T follicular helper cell (primary cell): ENCODE data around the gene CAMTA1.

Experiments
- DNase-seq: peaks from one replicate; pipeline ENCODE4 v3.0.0-alpha.2; 2020; ENCODE audit warnings: low read depth

The CAMTA1 gene

DNA sequence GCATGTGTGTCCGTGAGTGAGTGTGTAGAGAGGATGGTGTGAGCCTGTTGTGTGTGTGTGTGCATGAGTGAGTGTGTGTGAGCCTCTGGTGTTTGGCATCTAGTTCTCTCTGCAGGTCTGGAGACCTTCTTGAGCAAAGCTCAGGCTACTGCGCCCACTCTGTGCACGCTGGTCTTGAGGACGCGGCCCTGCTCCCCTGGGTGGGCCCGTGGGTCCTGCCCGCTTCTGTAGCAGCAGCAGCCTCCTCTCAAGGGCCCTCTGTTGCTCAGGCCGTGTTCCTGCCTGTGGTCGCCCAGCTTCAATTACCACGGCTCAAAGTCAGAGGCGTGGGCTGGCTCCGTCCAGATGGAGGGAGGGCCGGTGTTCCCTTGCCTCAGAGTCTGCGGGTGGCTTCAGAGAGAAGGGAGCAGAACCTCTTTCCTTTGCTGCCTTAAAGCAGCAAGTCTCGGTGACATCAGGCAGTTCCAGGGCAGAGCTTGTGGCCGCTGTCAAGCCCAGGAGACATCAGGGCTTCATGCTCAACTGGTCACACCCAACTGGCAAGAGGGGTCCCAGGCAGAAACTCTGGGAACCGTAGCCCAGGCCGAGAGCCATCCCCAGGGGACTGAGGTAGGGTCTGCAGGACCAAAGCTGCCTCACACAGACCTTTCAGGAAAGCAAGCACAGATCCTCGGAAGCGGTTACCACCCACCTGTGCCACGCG, 715.3 kb downstream of the CAMTA1 start:
- DNase-seq: no peak

GRCh38 chr1:7501084-7501491, 715.8 kb downstream of the CAMTA1 start:
- DNase-seq: no peak

- DNase-seq: no peak
Observed at GRCh38 chr1:7501723-7502603, 716.7 kb downstream of the CAMTA1 start.

DNA sequence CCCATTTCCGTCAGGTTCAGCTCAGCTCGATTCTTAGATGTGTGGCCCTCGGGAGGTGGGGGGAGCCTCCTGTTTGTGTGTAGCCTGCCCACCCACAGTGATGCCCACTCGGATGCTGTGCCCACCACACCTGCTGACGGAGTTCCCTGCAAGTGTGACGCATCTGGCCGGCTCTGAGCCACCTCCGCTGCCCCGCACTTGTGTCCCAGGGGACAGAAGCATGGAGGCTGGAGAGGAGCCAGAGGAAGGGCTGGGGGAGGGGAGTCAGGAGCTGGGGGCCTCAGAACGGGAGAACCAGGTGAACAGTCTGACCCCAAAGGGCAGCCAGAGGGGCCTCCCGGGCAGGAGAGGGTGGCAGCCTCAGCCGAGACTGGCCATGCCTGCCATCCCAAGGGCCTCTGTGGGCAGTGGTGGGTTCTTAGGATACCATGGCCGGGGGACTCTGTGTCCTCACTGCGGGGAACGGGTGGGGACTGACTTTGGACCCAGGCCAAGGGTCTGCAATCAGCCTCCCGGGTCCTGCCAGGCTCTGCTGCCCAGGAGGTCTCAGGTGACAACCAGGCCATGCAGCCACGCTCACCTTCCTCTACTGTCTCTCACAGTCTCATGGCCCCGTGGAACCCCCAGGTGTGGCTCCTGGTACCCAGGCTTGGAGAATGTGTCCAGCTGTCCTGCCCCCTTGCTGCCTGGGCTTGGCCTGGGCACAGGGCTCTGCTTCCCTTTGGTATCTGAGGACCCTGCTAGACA, 718.6 kb downstream of the CAMTA1 start:
- no peak for DNase-seq

DNA sequence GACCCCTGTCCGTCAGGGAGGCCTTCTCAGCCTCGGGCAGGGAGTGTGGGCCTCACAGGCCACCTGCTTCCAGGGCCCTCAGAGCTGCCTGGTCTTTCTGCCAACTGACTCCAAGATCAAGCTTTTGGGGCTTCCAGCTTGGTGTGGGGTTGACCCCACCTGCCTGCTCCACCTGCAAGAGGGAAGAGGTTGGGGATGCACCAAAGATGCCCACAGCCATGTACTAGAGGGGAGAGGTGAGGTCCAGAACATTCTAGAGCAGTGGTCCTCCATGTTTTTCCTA, 719.1 kb downstream of the CAMTA1 start:
- no peak for DNase-seq

GRCh38 chr1:7505094-7505770, 720.0 kb downstream of the CAMTA1 start:
- DNase-seq: no peak

GRCh38 chr1:7505771-7506453, 720.7 kb downstream of the CAMTA1 start:
- DNase-seq: no peak

GRCh38 chr1:7506454-7507284, 721.4 kb downstream of the CAMTA1 start:
- DNase-seq: no peak

- DNase-seq: no peak
Observed at GRCh38 chr1:7507285-7508019, 722.2 kb downstream of the CAMTA1 start.

DNA sequence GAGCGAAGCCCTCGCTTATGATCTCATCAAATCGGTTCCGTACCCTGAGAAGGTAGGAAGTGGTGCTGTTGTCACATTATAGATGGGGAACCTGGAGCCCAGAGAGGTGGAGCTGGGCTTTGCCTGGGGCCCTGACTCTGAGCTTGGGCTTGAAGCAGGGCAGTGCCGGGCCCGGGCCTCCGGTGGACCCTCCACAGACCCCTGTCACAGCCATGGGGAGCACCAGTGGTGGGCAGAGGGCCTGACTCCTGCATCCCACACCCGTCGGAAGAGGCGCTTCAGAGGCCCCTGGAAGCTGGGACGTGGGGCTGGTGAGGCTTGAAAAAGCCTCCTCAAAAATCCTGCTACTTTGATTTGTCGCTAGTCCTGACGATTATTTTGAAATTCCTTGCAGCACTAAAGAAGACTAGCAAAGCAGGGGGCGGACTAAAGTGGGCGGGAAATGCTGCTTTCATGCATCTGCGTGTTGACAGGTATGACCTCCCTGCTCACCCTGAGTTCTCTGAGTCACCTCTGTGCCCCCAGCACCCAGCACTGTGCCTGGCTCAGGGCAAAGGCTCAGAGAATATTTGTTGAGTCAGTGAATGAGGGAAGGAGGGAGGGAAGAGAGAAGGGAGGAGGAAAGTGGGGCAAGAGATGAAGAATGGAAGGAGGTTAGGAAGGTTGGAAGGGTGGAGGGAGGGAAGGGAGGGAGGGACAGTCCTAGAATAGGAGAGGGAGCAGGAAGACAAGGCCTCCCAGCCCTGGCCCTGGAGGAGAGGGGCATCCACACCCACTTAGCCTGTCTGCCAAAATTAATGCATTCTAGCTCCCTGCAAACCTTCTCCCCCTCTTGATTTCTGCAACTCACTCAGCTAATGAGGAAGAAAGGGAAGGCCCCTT, 723.0 kb downstream of the CAMTA1 start:
- DNase-seq: no peak

DNA sequence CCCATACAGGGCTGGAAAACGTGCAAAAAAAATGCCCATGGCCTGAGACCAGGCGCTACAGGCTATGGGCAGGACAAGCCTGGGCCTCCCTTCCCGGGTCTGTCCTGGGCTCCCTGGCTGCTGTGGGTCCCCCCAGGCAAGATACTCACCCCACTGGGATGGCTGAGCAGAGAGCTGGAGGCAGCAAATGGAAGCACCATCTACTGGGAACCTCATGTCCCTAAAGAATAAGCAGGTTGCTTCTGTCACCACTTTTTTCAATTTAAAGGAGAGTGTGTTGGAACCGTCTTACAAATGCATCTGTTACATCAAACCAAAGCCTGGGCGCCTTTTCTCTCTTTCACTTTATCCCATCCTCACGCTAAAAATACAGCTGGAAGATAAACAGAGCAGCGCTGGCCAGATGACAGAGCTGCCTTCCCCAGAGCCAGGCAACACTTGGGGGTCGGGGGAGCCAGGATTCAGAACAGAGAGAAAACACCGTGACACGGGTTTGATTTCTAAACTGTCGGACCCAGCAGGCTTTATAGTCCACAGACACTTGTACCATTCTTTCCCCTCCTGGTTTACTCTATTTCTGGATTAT, 723.8 kb downstream of the CAMTA1 start:
- DNase-seq: no peak

GRCh38 chr1:7509598-7509997, 724.3 kb downstream of the CAMTA1 start:
- DNase-seq: no peak

DNA sequence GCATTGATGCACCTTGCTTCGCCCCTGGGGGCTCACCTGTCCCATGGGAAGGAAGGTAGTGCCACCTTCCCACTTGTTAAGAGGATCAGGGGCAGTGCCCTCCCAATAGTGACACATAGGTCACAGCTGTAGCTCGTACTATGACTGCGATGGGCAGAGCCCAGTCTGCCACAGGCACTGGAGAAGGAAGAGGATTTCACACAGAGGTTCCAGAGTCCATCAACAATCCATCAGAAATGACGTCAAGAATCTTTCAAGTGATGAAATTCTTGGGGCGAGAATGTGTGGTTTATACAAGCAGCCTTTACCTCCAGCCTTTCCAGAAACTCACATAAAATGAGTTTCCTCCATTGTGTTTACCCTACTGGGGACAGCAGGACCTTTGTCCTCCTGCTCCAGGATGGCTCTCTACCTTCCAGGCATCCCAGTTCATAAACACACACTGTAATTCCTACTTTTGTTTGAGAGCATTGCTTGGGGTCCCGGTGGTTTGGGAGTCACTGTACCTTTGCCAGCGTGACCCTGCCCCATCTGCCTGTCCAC, 725.2 kb downstream of the CAMTA1 start:
- DNase-seq: no peak

DNA sequence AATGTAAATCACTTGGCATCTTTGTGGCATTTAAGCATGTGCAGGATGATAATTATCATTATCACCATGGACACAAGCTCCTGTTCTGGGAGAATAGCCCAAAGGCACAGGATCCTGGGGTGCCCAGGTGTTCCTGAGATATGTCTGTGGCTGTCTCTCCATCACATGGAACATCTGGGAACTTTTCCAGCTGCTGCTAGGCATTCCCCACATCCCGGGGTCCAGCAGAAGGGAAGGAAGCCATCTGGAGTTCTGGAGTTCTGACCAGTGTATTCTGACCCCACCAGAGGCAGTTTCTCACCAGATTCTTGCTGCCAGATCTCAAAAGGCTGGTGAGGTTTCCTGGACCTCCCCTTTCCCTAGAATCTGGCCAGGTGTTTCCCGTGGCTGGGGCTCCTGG, 726.1 kb downstream of the CAMTA1 start:
- no peak for DNase-seq

- no peak for DNase-seq
Observed at GRCh38 chr1:7513081-7513480, 727.8 kb downstream of the CAMTA1 start.

GRCh38 chr1:7515175-7515574, 729.9 kb downstream of the CAMTA1 start:
- no peak for DNase-seq

DNA sequence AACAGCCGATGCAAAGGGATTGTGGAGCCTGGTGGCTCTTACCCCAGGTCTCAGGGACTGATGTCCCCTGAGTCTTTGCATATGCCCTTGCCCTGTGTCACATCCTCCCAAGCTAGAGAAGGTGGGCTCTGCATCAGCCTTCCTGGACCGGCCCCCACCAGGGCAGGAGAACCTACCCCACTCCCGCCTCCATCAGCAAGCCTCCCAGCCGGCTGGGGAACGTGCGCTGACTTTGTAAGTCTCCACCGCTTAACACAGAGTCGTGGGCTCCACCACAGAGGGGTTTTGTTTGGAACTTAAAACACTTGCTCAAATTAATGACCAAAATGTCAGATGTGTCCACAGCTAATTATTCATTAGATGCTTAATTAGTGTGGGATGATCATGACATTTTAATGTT, 730.6 kb downstream of the CAMTA1 start:
- no peak for DNase-seq

GRCh38 chr1:7516341-7516740, 731.1 kb downstream of the CAMTA1 start:
- DNase-seq: no peak
